Motor neuron (in vitro differentiated cells): ENCODE data around the gene FHDC1. TPM values are rescaled to one million over a fixed set of nuclear protein-coding genes. Genes with fewer than 3 reads are reported as not detected.

Experiments used
- ATAC-seq, 8 experiments: fragments of 200-7000 bp; cut with Tn5 transposase; replicated peaks in 6 of 8; 2 replicates each; pipeline ENCODE4 v1.8.0; 2021; ENCODE audit warnings: mild to moderate bottlenecking in 8 of 8, moderate library complexity in 8 of 8
- H3K27ac ChIP-seq, 2 donors: fragments of 250-450 bp; sonication (Bioruptor Pico); 2 replicates each; pipeline ENCODE4 v1.9.0; 2021; ENCODE audit warnings: antibody characterized with exemption in 2 of 2, mild to moderate bottlenecking in 2 of 2, moderate library complexity in 1 of 2
- H3K4me1 ChIP-seq, 2 donors: fragments of 250-450 bp; sonication (Bioruptor Pico); replicated peaks in 1 of 2; 2 replicates each; pipeline ENCODE4 v1.6.1; 2021; ENCODE audit warnings: antibody characterized with exemption in 2 of 2, mild to moderate bottlenecking in 2 of 2, moderate library complexity in 1 of 2
- H3K4me3 ChIP-seq, 5 donors: fragments of 250-450 bp; sonication (Bioruptor Pico); 2 replicates each; pipeline ENCODE4 v1.9.0; 2021; ENCODE audit warnings: antibody characterized with exemption in 5 of 5, mild to moderate bottlenecking in 5 of 5, moderate library complexity in 4 of 5
- WGBS, 10 experiments: fragments of 450-650 bp; shearing (Covaris generic); methylation state at CpG; one replicate each; pipeline ENCODE4 v1.0.0; 2022; 5-methylcytosine and 5-hydroxymethylcytosine counted together
- in situ Hi-C, 9 experiments: fragments of 400-800 bp; cut with MboI; loops; one replicate each; pipeline ENCODE4 v1.15.0; 2021; ENCODE audit warnings: low sequenced_read_pairs in 9 of 9, low pct_unique_long_range_greater_than_20kb in 2 of 9; ENCODE audit not compliant: unreplicated experiment in 9 of 9
- total RNA-seq, 8 experiments: library from RNA; unstranded; fragments of 300-600 nt; gene quantifications; 2 replicates each; pipeline versions ENCODE4 v1.2.3 to v1.2.4, GENCODE V29; 2022

The FHDC1 gene
- total RNA-seq, 8 experiments from 2014 or later = 1.9 to 14.6 (median 8.5) TPM

GRCh38 chr4:153027866-153028265 is 91.7 kb downstream of the FHDC1 start:
- no peak for ATAC-seq
- no peak overlapping the region for H3K27ac ChIP-seq
- WGBS, 10 experiments = 17 to 93% (median 67%) methylated on average over 1 to 3 of the region's 3 CpGs; no CpG with 5 or more reads in 3 of the 10 experiments
- in situ Hi-C loops = no loop called here
- no peak overlapping the region for H3K4me3 ChIP-seq
- H3K4me1 ChIP-seq = no peaks in the 10 kb centered on the region

DNA sequence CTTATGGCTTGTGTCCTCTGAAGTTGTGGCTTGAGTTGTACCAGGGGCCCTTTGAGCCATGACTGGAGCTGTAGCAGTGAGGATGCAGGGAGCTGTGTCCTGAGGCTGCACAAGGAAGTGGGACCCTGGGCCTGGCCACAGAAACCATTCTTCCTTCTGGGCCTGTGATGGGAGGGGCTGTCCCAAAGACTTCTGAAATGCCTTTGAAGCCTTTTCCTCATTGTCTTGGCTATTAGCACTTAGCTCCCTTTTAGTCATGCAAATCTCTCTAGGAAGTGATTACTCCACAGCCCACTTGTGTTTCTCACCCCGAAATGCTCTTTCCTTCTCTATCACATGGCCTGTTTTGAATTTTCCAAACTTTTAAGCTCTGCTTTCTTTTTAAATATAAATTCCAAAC is 92.4 kb downstream of the FHDC1 start:
- in situ Hi-C loops = no loop called here
- H3K4me1 ChIP-seq = no peaks in the 10 kb centered on the region
- 0 to 14% (median 13%) methylated on average over 1 of the region's 1 CpG; no CpG with 5 or more reads in 4 of the 10 experiments for WGBS, 10 experiments
- H3K27ac ChIP-seq = no peak overlapping the region
- no peak for ATAC-seq
- H3K4me3 ChIP-seq = no peak overlapping the region

Other genes with a start within 250 kb of the FHDC1 start
- gene TIGD4, start 156.6 kb upstream of the FHDC1 start, total RNA-seq = 1 to 10 TPM in 6 of 8 experiments, under 1 TPM in 2; 0.56 to 5.4 (median 2.4) TPM
- 10 to 100 TPM; 20.6 to 41.9 (median 29.7) TPM for gene ARFIP1, start 156.4 kb upstream of the FHDC1 start, total RNA-seq